NOMO-1 treated with dmso at 0.1 percent for 144 hours (cell line): ENCODE measurements around the gene B3GALT6.
"Not testable (repeated sequence)": the region's sequence is repeated elsewhere in the genome, so short reads cannot be mapped to it uniquely, and the experiment has no call there.

Experiments used
- DNase-seq: peaks from one replicate; lab custom pipeline; 2025; ENCODE audit not compliant: unreplicated experiment; lab: John Stamatoyannopoulos, UW

B3GALT6 gene

DNA sequence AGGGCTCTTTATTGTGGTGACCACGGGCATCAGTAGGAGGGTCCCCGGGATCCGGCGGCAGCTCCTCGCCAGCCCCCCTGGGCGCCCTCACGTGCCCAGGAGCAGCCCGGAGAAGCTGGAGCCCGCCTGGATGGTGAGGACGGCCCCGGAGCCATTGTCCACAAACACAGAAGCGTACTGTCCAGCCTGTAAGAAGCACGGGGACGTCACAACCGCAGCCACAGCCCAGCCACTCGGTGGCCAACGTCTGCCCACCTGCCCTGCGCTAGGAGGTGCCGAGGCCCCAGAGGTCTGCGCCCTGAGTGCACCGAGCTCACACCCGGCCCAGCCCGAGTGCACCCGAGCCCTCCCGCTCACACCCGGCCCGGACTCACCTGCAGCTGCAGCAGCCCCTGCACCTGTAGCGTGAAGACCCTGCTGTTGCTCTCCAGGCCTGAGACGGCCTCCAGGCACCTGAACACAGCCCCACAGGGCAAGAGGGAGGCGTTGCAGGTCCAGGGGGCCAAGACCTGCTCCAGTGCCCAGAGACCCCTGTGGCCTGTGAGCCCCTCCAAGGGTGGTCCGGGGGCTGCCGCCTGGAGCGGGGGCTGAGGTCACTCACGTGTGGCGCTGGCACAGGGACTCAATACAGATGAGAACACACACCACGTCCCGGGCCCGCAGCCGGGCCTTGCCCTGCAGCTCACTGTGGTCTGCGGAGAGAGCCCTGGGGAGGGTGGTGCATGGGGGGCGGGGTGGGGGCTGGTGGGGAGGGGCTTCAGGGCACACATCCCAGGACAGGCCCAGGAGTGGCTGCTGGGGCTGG lies 10.6 kb downstream of the B3GALT6 start:
- DNase-seq, result no peak

DNA sequence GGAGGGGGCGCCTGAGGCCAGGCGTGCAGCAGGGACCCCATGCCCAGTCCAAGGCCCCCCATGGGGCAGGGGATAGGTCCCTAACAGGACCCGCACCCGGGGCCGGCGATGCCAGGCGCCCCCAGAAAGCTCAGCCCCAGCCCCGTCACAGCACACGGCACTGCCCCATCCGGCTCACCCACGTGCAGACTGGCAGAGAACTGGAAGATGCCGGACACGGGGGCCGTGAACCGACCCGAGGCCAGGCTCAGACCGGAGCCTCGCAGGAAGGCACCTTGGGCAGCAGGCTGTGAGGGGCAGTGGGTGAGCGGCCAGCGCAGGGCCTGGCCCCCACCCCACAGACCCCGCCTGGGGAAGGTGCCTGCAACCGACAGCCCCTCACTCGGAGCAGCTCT lies 11.2 kb downstream of the B3GALT6 start:
- DNase-seq, result no peak

DNA sequence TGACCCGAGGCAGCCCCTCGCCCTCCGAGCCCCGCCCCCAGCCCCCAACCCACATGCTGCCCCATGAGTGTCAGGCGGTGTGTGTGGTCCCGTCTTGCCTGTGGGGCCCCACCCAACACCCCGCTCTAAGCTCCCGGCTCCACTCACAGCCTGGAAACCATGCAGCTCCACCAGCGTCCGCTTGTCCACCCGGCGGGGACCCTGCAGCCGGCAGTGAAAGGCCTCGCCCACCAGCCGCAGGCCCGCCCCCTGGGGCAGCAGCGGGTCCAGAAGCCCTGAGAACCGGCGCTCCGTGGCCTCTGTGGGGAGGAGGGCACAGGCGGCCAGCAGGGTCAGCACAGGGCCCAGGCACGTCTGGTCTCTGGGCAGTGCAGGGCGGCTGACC lies 11.8 kb downstream of the B3GALT6 start:
- no peak for DNase-seq

DNA sequence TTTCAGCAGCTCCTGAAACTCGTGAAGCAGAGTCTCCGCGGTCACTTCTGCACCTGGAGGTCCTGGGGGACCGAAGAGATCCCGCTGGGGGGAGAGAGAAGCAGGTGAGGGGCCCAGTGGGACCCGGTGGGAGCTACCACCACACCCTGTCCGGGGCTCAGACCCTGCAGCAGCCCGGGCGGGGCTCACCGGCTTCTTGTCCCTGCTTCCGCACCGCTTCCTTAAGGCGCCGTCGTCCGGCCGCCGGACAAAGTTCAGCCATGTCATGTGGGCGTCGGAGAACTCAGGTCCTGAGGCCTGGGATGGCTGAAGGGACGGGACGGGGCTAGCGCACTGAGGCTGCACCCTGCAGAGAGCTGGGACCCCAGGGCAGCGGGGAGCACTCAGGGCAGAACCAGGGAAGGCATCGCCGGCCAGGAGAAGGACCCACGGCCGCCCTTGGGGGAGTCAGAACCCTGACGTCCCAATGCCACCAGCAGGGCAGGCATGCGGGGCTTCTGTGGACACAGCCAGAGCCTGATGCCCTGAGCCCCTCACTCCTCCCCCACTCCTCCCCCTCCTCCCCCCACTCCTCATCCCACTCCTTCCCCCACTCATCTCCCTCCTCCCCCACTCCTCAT lies 12.3 kb downstream of the B3GALT6 start:
- no peak for DNase-seq

DNA sequence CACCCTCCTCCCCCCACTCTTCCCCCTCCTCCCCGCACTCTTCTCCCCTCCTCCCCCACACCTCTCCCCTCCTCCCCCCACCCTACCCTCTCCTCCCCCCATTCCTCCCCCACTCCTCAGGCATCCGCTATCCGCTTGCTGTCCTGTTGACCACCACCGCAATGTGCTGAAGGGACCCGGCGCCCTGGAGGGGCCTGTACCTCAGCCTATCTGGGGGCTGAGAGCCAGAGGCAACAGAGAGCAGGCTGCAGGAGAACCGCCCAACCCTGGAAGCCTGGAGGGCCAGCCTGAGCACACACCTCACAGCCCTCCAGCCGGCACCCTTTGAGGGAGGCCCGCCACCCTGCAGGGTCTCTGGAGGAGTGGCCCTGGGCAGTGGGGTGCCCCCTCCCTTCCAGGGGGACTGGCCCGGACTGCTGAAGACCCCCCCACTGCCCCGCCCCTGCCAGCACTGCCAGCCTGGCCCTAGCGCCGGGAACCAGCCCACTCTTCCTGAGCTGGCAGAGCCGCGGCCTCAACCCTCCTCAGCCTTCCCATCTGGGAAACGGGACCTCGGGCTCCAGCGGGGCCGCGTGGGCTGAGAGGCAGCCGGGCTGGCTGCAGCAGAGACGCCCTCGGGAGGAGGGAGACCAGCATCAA lies 13.3 kb downstream of the B3GALT6 start:
- no peak for DNase-seq

DNA sequence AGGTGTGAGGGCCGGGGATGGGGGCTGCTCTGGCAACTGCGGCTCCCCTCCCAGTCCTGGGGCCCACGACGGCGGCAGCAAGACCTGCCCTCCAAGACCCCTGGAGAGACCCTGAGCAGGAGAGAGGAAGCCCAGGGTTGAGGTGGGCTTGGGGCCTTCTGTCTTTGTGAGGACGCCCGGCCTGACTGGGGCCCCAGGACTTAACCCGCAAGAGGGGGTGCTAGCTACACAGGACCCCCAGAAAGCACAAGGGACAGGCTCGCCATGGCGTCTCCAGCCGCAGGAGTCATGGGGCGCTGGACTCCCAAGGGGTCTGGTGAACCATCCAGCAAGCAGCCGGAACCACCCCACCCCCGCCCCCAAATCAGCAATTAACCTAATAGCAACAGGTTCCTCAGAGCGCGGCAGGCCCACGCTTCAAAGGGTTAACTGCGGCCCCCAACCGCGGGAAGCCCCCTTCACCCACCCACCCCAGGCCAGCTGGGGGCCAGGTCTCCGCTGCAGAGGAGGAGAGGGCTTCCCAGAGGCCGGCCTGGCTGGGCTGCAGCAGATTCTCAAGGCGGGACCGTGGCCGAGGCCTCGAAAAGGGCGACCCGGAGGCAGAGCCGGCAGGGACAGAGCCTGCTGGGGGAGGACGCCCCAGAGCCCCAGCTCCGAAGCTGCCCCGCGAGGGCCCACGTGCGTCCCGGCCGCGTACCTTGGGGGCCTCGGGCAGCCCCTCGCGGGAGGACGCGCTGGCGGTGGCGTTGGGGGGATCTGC lies 14.0 kb downstream of the B3GALT6 start:
- no peak for DNase-seq

DNA sequence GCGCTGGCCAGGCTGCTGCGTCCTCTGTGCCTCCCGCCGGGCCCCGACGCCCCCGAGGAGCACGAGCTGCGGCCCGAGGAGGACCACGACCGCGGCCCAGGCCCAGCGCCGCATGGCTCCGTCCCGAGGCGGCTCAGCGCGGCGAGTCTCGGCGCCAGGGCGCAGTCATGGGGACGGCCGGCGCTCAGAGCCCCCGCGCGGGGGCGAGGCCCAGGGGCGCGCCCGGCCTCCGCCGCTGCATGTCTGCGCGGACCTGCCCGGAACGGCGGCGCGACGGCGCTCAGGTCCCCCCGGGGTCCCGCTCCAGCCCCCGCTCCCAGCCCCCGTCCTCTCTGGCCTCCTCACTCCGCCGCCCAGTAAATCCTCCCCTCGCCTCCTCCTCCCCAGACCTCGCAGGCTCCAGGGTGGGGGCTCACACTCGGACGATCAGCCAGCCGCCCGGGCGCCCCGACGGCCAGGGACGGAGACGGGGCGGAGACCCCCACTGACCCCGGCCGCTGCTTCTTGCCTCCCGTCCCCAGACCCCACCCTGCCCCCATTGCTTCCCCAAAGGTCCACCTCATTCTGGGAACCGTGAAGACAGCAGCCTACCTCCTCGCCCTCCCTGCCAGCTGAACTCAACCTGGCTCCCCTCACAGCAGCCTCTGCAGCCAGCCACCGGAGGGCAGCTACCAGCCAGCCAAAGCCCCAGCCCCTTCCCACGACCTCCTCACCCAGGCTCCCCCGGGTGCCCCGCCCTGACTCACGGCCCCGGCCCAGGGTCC lies 14.7 kb downstream of the B3GALT6 start, which contains the start of gene C1QTNF12:
TSS of gene C1QTNF12 (minus strand) at position 146 of the 764 bp plus-strand sequence. CDS start at position 114, 32 bp downstream.
- no peak for DNase-seq

DNA sequence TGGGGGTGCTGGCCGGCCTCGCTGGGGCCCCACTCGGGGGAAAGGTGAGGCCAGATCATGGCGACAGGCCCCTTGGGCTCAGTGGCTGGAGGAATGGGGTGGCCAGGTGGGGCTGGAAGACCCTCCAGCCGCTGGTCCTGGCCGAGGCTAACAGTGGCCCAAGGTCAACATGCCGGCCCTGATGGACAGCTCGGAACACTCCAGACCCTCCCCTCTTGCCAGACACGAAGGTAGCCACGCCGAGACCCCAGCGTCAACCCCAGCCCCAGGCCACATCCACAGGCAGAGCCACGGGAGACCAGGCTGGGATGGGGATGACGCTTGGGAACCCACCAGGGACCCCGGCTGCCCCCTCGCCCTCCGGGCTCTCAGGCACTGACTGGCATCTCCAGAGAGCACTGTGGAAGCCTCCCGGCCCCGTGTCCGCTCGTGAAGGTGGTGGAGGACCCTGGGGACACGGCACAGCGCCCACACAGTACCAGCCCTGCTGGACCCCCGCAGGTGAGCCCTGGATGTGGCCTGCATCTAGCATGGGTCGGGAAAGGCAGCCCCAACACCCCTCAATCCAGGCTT lies 15.4 kb downstream of the B3GALT6 start:
- no peak for DNase-seq

DNA sequence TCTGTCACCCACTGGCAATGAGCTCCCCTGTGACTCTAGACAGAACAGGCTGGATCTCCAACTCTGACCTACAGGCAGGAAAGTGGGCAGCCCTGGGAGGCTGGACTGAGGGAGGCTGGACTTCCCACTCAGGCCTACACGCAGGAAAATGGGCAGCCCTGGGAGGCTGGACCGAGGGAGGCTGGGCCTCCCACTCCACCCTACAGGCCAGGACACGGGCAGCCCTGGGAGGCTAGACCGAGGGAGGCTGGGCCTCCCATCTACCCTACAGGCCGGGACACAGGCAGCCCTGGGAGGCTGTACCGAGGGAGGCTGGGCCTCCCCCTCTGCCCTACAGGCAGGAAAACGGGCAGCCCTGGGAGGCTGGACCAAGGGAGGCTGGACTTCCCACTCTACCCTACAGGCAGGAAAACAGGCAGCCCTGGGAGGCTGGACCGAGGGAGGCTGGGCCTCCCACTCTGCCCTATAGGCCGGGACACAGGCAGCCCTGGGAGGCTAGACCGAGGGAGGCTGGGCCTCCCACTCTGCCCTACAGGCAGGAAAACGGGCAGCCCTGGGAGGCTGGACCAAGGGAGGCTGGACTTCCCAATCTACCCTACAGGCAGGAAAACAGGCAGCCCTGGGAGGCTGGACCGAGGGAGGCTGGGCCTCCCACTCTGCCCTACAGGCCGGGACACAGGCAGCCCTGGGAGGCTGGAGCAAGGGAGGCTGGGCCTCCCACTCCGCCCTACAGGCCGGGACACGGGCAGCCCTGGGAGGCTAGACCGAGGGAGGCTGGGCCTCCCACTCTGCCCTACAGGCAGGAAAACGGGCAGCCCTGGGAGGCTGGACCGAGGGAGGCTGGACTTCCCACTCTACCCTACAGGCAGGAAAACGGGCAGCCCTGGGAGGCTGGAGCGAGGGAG lies 16.2 kb downstream of the B3GALT6 start:
- DNase-seq, result not testable (repeated sequence)

DNA sequence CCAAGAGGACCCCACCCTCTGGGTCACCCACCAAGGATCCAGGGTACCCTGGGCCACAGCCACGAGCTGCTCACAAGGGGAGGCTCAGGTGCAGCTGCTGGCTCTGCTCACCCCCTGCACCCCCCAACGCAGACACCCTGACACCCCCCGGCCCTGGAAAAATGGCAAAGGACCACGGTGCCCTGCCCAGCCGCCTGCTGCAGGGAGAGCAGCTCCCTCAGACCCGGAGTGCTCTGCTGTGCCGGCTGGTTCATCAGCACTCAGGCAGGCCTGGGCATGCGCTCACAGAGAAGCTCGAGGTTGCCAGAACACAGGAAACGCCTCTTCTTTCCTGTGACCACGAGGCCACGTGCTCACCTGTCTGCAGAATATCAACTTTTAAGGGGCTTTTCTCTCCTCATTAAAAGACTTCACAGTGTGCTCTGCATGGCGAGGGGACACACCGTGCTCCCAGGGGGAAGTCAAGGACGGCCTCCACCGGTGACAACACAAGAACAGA lies 18.8 kb downstream of the B3GALT6 start:
- no peak for DNase-seq

DNA sequence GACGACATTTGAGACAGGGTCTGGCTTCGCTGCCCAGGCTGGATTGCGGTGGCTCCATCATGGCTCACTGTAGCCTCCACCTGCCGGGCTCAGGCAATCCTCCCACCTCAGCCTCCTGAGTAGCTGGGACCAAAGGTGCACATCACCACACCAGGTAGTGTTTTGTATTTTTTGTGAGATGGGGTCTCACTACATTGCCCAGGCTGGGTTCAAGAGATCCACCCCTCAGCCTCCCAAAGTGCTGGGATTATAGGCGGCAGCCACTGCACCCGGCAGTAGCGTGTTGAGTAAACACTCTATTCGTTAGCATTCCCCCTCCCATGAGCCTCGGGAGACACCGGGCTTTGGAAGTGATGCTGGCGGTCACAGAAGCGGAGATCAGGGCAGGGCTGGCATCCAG lies 21.3 kb downstream of the B3GALT6 start:
- no peak for DNase-seq

DNA sequence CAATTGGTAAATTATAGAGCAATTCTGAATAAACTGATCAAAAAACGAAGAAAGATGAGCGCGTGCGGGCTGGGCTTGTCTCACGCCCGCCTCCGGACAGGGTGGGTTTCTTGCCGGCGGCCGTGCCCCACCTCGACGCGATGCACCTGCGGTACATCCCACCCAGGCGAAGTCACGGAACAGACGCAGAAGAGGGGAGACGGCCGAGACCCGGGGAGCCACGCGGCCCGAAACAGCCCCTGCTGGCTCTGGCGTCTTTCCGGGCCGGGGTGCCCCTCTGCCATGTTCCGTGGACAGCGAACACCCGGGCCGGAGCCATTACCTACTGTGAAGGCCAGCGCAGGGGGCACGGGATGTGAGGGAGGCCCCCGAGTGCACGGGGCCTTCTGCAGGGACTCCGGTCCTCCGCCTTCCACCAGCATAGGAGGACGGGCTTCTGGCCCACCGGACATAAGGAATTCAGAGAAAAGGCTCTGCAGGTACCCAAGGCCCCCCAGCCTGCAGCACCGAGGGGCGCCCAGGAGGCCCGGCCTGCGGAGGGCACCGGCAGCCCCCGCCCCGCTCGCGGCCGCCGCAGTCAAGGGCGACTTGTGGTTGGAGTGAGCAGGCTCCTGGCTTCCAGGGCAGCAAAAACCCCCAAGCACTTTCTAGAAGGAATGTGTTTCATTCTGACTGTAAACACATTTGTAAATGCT lies 22.1 kb downstream of the B3GALT6 start:
- DNase-seq, result no peak

DNA sequence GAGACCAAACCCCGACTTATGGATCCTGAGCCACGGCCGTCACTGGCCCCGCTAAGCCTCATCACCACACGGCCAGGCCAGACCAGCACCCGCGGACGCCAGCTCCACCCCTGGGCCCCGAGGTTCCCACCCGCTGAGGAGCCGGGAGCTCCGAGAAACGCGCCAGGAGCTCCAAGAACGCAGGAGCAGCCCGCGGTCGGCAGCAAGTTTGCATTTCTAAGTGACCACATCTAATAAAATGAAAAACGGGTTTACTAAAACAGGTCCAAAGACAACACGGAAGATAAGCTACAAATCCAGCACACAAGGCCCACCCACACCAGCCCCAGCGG lies 22.6 kb downstream of the B3GALT6 start:
- no peak for DNase-seq

DNA sequence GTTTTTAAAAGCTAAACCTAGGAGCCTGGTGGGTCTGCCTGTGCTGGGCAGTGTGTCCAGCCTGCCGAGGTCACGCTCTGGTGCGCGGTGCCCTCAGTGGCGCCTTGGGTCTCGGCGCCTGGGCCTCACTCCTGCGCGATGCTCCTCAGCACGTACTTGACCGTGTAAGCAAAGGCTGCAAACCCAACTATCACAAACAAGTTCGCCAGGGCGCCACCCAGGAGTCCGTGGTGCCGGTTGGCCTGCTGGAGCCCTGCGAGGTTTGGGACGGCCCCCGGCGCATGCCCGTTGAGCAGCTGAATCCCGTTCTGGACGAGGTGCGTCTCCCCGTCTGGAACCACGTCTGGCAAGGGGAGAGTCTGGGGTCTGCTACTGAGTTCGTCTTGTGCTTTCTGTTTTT lies 23.0 kb downstream of the B3GALT6 start:
- DNase-seq, result no peak

DNA sequence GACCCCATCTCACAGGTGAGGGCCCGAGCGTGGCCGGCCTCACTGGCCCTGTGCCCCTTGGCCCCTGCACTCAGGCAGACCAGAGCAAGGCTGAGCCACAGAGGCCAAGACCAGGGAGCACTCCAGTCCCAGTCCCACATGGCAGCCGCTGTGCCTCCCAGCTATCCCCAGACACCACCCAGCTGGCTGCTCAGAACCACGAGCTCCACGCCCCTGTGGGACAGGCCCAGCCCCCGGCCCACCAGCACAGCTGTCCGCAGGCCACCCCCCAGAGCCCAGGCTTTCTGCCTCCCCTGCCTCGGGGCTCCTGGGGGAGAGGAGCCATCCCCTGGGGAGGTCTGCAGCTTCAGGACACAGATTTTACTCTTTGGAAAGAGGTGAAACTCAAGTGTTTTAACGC lies 23.6 kb downstream of the B3GALT6 start:
- no peak for DNase-seq

DNA sequence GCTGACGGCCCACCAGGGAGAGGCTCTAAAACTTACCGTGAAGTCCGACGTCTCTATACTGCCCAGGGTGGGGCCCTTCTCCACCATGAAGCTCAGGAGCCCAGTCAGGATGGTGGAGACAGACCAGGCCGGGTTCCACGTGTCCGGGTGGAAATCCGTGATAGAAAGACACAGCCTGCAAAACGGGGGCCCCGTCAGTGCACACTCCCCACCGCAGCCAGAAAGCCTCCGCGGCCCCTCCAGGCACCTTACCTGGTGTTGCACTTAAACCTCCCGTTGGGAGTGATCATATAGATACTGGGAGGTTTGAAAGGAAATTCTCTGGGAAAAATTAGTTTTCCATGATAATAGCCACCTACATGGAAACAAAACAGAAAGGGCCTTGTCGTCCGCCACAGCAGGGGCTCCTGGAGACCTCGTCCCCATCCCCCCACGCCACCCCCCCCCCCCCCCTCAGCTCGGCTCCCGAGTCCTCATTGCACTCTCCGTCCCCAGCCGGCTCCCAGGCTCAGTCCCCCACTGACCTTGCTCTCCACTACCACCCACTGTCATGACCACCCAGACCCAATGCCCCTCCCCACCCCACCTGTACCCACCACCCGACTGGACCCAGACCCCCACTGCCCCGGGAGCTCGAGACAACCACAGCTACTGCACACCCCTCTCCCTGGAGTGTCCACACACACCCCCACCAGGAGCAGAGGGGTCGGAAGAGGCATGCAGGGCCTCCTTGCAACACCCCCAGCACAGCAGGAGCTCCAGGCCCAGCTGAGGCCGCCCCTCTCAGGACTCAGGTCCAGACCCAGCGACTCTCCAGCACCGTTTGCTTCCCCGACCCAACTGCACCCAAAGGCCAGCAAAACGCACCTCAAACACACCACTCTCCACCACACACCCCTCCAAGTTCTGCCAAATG lies 25.2 kb downstream of the B3GALT6 start:
- DNase-seq, result no peak

DNA sequence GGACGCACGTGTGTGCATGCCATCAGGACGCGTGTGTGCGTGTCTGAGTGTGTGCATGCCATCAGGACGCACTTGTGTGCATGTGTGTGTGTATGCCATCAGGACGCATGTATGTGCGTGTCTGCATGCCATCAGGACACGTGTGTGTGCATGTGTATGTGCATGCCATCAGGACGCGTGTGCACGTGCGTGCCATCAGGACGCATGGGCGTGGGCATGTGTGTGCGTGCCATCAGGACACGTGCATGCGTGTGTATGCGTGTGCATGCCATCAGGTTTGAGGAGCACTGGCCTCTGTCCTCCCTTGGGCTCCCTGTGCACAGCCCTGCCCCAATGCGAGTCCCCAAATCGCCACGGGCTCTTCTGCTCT lies 27.1 kb downstream of the B3GALT6 start:
- no peak for DNase-seq

DNA sequence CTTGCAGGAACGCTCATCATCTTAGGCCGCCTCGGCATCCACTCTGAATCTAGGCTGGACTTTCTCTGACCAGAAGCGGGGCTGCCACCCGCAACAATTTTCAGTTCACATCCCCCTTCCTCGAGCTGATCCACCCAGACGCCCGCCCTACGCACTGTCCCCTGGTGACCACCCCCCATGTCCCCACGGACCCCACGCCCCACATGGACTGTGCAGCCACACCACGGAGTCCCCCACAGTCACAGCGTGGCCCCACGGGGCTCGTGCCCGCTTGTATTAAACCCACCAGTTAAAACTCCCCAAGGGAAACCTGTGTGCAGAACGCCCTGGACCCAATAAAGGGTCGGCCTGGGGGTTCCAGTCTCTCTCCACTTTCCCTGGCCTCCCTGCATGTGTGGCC lies 27.5 kb downstream of the B3GALT6 start:
- no peak for DNase-seq
